HG03108 (cell line): ENCODE measurements around the gene MAMSTR.
"Not testable (repeated sequence)": the region's sequence is repeated elsewhere in the genome, so short reads cannot be mapped to it uniquely, and the experiment has no call there.

Source experiments
- ATAC-seq: cut with Tn5 transposase; IDR thresholded peaks from one replicate; pipeline ENCODE4 v1.9.1; 2021; ENCODE audit warnings: moderate library complexity; ENCODE audit not compliant: unreplicated experiment

The MAMSTR gene

GRCh38 chr19:48720613-48721296, 1.2 kb upstream of the MAMSTR start:
- peak; percentile 77 for ATAC-seq

- no peak for ATAC-seq
Measured at GRCh38 chr19:48720251-48720612, 707 bp upstream of the MAMSTR start.

GRCh38 chr19:48718711-48719231, 754 bp downstream of the MAMSTR start:
- no peak for ATAC-seq

GRCh38 chr19:48718106-48718505, 1.4 kb downstream of the MAMSTR start:
- not testable (repeated sequence) for ATAC-seq

- ATAC-seq: no peak
Measured at GRCh38 chr19:48716562-48717291, 2.8 kb downstream of the MAMSTR start.

GRCh38 chr19:48715681-48716171, 3.8 kb downstream of the MAMSTR start:
- ATAC-seq: no peak

GRCh38 chr19:48714759-48715675, 4.5 kb downstream of the MAMSTR start:
- no peak for ATAC-seq

- peak; percentile 83 for ATAC-seq
Measured at GRCh38 chr19:48713864-48714755, 5.4 kb downstream of the MAMSTR start.

GRCh38 chr19:48713041-48713863, 6.3 kb downstream of the MAMSTR start:
- ATAC-seq: no peak

GRCh38 chr19:48711106-48711662, 8.3 kb downstream of the MAMSTR start:
- no peak for ATAC-seq

GRCh38 chr19:48708471-48708870, 11.1 kb downstream of the MAMSTR start:
- no peak for ATAC-seq

GRCh38 chr19:48705431-48705830, 14.1 kb downstream of the MAMSTR start:
- no peak for ATAC-seq

- no peak for ATAC-seq
Measured at GRCh38 chr19:48703316-48703715, 16.2 kb downstream of the MAMSTR start.

- ATAC-seq: no peak
Measured at GRCh38 chr19:48702701-48703100, 16.8 kb downstream of the MAMSTR start.

GRCh38 chr19:48698046-48698445, 21.5 kb downstream of the MAMSTR start:
- ATAC-seq: no peak

GRCh38 chr19:48696353-48697010, 23.0 kb downstream of the MAMSTR start:
- ATAC-seq: no peak

GRCh38 chr19:48695743-48696352, 23.7 kb downstream of the MAMSTR start, which contains the start of gene FUT2:
FUT2 (plus strand) TSS chr19:48695971; CDS start chr19:48702957, 6,986 bp downstream.
- ATAC-seq: no peak

GRCh38 chr19:48693629-48694028, 25.9 kb downstream of the MAMSTR start:
- not testable (repeated sequence) for ATAC-seq
